ENCODE measurements around the gene CD180. TPM values are rescaled to one million over a fixed set of nuclear protein-coding genes. Genes with fewer than 3 reads are reported as not detected.

CD180 gene
- total and polyA plus RNA-seq, 3 donors from 2014 or later = 0.08 to 1.1 (median 0.37) TPM

GRCh38 chr5:67208403-67208802 is 11.8 kb upstream of the CD180 start:
- Histone ChIP-seq H3K36me3 (ENCODE audit: low read depth, missing control alignments) (no peaks in the 10 kb centered on the region), H3K4me1 (no peaks in the 10 kb centered on the region), H3K27ac (no peak overlapping the region), H3K9me3 (no peaks in the 10 kb centered on the region), H3K27me3 (no peaks in the 10 kb centered on the region), H3K4me3 (no peak overlapping the region)
- WGBS, 2 donors = 86 to 88% methylated on average over 3 of the region's 3 CpGs
- no peak for TF ChIP-seq POLR2A (IDR thresholded peaks at IDR 0.05)
- no peak for TF ChIP-seq CTCF (IDR thresholded peaks at IDR 0.05)
- no peak for DNase-seq
- intact Hi-C loops (cut with DNase I; ENCODE audit: low total_unique reads) = no loop called here

DNA sequence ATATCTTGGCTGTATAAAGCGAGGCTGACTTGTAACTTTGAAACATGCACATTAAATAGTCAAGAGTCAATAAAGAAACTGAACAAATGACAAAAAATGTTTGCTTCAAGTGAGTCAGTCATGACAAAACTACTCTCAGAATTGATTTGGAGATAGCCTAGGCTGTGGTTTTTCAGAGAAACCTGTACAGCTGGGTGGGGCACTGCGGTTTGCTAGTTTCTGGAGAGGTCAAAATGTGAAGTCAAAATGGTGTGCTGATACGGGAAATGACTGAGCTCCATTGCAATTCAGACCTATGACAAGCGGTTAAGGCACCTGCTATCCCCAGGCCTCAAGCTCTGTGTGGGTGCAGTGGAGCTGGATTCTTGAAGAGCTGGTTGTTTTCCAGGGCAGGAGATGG is 10.3 kb upstream of the CD180 start:
- Histone ChIP-seq H3K27ac (no peak overlapping the region), H3K9me3 (no peaks in the 10 kb centered on the region), H3K4me1 (no peaks in the 10 kb centered on the region), H3K36me3 (ENCODE audit: low read depth, missing control alignments) (no peaks in the 10 kb centered on the region), H3K27me3 (no peaks in the 10 kb centered on the region), H3K4me3 (no peak overlapping the region)
- no peak for DNase-seq
- WGBS, 2 donors = 90 to 91% methylated on average over 4 of the region's 4 CpGs
- TF ChIP-seq CTCF (IDR thresholded peaks at IDR 0.05) = no peak
- TF ChIP-seq POLR2A (IDR thresholded peaks at IDR 0.05) = no peak
- intact Hi-C loops (cut with DNase I; ENCODE audit: low total_unique reads) = no loop called here

GRCh38 chr5:67206461-67206860 is 9.9 kb upstream of the CD180 start:
- Histone ChIP-seq H3K4me1 (no peaks in the 10 kb centered on the region), H3K4me3 (no peak overlapping the region), H3K27ac (no peak overlapping the region), H3K27me3 (no peaks in the 10 kb centered on the region), H3K36me3 (ENCODE audit: low read depth, missing control alignments) (no peaks in the 10 kb centered on the region), H3K9me3 (no peaks in the 10 kb centered on the region)
- DNase-seq = no peak
- 82 to 85% methylated on average over 2 of the region's 2 CpGs for WGBS, 2 donors
- TF ChIP-seq CTCF (IDR thresholded peaks at IDR 0.05) (no peak), POLR2A (IDR thresholded peaks at IDR 0.05) (no peak)
- intact Hi-C loops (cut with DNase I; ENCODE audit: low total_unique reads) = no loop called here

DNA sequence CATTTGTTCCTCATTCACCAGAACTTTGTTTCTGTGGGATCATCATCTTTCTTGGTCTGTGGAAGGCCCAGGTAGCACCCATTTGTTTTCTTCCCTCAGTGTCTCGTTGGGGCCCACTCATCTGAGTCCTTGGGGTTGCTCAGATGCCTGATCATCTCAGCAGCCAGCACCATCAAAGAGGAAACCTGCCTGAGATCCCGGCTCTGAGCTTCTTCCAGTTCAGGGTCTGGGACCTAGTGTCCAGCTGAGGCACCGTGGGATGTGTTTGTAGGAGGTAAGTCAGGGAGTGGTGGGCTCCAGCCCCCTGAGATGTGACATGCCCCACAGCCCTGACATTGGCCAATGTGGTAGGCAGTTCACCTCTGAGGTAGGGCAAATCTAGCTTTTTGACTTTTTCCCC is 9.4 kb upstream of the CD180 start:
- no peak overlapping the region for H3K27ac ChIP-seq
- 76 to 86% methylated on average over 3 of the region's 3 CpGs for WGBS, 2 donors
- no peak for DNase-seq

More for the DNA sequence above, 9.4 kb upstream of the CD180 start:
- no peaks in the 10 kb centered on the region for H3K36me3 ChIP-seq (ENCODE audit: low read depth, missing control alignments)
- no peaks in the 10 kb centered on the region for H3K4me1 ChIP-seq
- TF ChIP-seq POLR2A (IDR thresholded peaks at IDR 0.05) (no peak), CTCF (IDR thresholded peaks at IDR 0.05) (no peak)
- no peak overlapping the region for H3K4me3 ChIP-seq
- no peaks in the 10 kb centered on the region for H3K9me3 ChIP-seq
- H3K27me3 ChIP-seq = no peaks in the 10 kb centered on the region
- intact Hi-C loops (cut with DNase I; ENCODE audit: low total_unique reads) = no loop called here
